ENCODE measurements around the gene DDB1. TPM values are rescaled to one million over a fixed set of nuclear protein-coding genes. Genes with fewer than 3 reads are reported as not detected.

The DDB1 gene
- 100 to 1,000 TPM; 227 to 236 TPM for total RNA-seq

DNA sequence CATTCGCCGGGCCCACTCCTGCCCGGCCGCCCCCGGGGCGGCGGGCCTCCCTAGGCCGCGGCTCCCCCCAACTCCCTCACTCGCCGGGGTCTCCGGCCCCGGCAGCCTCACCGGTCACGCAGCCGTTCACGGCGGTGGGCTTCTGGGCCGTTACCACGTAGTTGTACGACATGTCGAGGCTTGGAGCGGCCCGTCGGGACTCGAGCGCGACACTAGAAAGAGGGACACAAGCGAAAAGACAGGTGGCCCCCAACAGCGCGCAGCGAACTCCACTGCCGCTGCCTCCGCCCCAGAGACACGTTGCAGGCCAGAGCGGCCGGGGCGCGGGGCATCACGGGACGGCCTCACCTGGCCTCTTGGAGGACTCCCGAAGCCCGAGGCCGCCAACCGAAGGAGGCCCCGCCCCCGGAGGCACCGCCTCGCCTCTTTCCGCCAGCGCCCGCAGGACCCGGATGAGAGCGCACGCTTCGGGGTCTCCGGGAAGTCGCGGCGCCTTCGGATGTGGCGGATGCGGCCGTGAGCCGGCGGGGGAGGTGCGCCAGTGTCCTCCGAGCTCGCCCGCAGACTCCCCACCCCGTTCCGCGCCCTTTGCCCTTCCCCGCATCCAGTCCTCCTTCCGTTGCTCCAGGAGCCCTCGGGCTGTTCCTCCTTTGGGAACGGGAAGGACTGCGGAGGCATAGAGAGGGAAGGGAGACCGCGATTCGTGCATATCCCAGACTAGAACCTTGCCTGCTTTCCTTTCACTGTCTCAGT lies at the start of gene DDB1, which contains the start of gene TKFC:
Gene DDB1, minus strand, starts transcription at position 309 of the 753 bp plus-strand sequence. Its CDS starts 137 bp downstream, at position 172.
Gene TKFC, plus strand, starts transcription at position 432 of the 753 bp plus-strand sequence. CDS start 1,501 bp downstream, outside the sequence.
- DNase-seq: peak; percentile 98
- intact Hi-C loops (cut with micrococcal nuclease): loop anchor here (1.0 to 10.0 kb wide), 6 partner anchors 29 to 418 kb away; partner anchors contain the start of genes SDHAF2, TMEM109, TMEM138 and VPS37C
- H3K4me1 Mint-ChIP-seq (ENCODE audit: low read depth): peaks cover 73% of the 10 kb centered on the region
- peak within 1 kb of the TSS; percentile 94 for H3K27ac Mint-ChIP-seq
- CTCF ChIA-PET: interaction anchor here (1.1 to 9.2 kb wide), 6 partner anchors 28 to 236 kb away, joined by 4 to 243 read pairs (median 24); partner anchors contain the start of genes CYB561A3, TMEM138 and TMEM216
- no peaks in the 10 kb centered on the region for H3K27me3 Mint-ChIP-seq (ENCODE audit: low read depth)
- H3K9me3 Mint-ChIP-seq: no peaks in the 10 kb centered on the region
- peaks cover 41% of the 10 kb centered on the region for H3K36me3 Mint-ChIP-seq (ENCODE audit: low read depth)
- H3K4me3 Mint-ChIP-seq: peak within 1 kb of the TSS; percentile 96

DNA sequence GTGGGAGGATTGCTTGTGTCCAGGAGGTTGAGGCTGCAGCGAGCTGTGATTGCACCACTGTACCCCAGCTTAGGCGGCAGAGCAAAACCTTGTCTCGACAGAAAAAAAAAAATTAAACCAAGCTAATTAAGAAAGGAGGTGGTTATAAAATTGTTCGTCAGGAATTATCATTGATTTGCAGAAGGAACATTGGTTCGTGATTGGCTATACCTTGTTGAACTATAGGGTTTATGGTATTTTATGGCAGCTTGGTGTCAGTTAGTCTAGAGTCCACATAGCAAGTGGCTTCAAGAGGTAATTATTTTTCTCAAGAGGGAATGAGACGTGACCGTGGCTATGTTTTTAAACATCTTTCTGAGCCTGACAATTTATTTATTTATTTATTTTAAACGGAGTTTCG lies 48.0 kb upstream of the DDB1 start:
- Mint-ChIP-seq H3K27ac (no peak overlapping the region), H3K4me1 (ENCODE audit: low read depth) (peaks cover 3% of the 10 kb centered on the region), H3K4me3 (no peak overlapping the region), H3K9me3 (no peaks in the 10 kb centered on the region), H3K27me3 (ENCODE audit: low read depth) (no peaks in the 10 kb centered on the region), H3K36me3 (ENCODE audit: low read depth) (peaks cover 5% of the 10 kb centered on the region)
- intact Hi-C loops (cut with micrococcal nuclease): loop anchor here (10.0 kb wide), 1 partner anchor 196 kb away; no protein-coding TSS in a partner anchor
- CTCF ChIA-PET: interaction anchor here (7.3 kb wide), 1 partner anchor 44 kb away, joined by 243 read pairs; the partner anchor contains the start of genes DDB1 and TKFC
- DNase-seq: no peak

DNA sequence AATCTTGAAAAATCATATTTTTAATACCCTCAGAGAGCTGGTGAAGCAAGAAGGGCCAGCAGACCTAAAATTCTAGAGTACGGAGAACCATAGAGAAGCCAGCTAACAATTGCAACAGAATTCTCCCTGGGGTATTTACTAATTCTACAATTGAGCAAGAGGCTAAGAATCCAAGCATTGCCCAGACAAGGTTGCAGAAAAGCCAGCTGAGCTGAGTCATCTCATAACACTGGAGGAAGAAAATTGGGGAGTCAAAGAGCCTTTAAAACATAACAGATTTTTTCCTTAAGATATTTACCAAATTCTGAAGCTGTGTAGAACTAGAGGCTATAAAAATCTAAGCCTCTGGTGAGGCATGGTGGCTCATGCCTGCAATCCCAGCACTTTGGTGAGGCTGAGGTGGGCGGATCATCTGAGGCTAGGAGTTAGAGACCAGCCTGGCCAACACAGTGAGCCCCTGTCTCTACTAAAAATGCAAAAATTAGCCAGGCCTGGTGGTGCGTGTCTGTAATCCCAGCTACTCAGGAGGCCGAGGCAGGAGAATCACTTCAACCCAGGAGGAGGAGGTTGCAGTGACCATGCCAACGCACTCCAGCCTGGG lies 45.9 kb upstream of the DDB1 start:
- H3K9me3 Mint-ChIP-seq: peaks cover 3% of the 10 kb centered on the region
- intact Hi-C loops (cut with micrococcal nuclease): no loop called here
- CTCF ChIA-PET: interaction anchor here (1.0 kb wide), 1 partner anchor 43 kb away, joined by 4 read pairs; no protein-coding TSS in a partner anchor

DNA sequence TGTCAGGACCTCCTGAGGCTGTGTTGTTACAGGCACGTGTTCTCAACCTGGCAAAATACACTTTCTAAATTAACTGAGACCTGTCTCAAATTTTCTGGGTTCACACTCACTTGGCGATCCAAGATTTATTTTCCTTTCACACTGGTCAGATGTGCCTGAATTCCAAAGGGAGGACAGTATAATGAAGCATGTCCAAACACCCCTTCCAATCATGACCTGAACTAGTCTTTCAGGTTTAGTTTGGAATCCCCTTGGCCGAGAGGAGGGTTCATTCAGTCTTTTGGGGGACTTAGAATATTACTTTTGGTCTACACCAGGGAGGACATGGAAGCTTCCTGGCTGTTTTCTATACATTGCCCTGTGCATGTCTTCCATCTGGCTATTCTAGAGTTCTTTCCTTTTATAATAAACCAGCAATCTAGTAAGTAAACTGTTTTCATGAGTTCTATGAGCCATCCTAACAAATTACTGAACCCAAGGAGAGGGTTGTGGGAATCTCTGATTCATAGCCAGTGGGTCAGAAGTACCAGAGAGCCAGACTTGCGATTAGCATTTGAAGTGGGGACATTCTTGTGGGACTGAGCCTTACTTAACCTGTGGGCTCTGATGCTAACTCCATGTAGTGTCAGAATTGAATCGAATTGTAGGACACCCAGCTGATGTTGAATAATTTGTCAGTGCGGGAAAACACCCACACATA lies 44.7 kb upstream of the DDB1 start:
- peaks cover 21% of the 10 kb centered on the region for H3K36me3 Mint-ChIP-seq (ENCODE audit: low read depth)
- H3K9me3 Mint-ChIP-seq: peaks cover 3% of the 10 kb centered on the region
- H3K27me3 Mint-ChIP-seq (ENCODE audit: low read depth): no peaks in the 10 kb centered on the region
- CTCF ChIA-PET: interaction anchor here (3.6 kb wide), 1 partner anchor 41 kb away, joined by 15 read pairs; no protein-coding TSS in a partner anchor
- no peak for DNase-seq
- H3K27ac Mint-ChIP-seq: no peak overlapping the region
- H3K4me1 Mint-ChIP-seq (ENCODE audit: low read depth): no peaks in the 10 kb centered on the region
- intact Hi-C loops (cut with micrococcal nuclease): no loop called here
- H3K4me3 Mint-ChIP-seq: no peak overlapping the region

More for the DNA sequence above, 45.9 kb upstream of the DDB1 start:
- Mint-ChIP-seq H3K27me3 (ENCODE audit: low read depth) (no peaks in the 10 kb centered on the region), H3K4me1 (ENCODE audit: low read depth) (no peaks in the 10 kb centered on the region), H3K4me3 (no peak overlapping the region), H3K27ac (no peak overlapping the region), H3K36me3 (ENCODE audit: low read depth) (peaks cover 18% of the 10 kb centered on the region)
- no peak for DNase-seq

DNA sequence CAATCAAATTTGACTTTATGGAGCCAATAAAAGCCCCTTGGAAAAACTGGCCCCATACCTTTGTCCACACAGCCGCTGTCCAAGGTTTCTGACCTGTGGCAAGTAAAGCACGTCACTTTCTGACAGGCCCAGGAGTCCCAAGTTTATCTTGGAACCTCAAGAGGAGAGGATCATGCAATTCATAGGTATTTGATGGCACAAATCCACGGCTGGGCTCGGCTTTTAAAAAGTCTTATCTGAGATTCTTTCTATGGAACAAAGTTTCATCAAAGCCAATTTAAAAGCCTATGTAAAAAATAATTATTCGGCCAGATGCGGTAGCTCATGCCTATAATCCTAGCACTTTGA lies 42.8 kb upstream of the DDB1 start:
- intact Hi-C loops (cut with micrococcal nuclease): no loop called here
- Mint-ChIP-seq H3K27ac (no peak overlapping the region), H3K27me3 (ENCODE audit: low read depth) (no peaks in the 10 kb centered on the region), H3K36me3 (ENCODE audit: low read depth) (peaks cover 26% of the 10 kb centered on the region), H3K4me3 (no peak overlapping the region), H3K4me1 (ENCODE audit: low read depth) (no peaks in the 10 kb centered on the region), H3K9me3 (peaks cover 3% of the 10 kb centered on the region)
- DNase-seq: no peak
- CTCF ChIA-PET: interaction anchor here (3.6 kb wide), 2 partner anchors 10 to 39 kb away, joined by 15 to 18 read pairs; no protein-coding TSS in a partner anchor

DNA sequence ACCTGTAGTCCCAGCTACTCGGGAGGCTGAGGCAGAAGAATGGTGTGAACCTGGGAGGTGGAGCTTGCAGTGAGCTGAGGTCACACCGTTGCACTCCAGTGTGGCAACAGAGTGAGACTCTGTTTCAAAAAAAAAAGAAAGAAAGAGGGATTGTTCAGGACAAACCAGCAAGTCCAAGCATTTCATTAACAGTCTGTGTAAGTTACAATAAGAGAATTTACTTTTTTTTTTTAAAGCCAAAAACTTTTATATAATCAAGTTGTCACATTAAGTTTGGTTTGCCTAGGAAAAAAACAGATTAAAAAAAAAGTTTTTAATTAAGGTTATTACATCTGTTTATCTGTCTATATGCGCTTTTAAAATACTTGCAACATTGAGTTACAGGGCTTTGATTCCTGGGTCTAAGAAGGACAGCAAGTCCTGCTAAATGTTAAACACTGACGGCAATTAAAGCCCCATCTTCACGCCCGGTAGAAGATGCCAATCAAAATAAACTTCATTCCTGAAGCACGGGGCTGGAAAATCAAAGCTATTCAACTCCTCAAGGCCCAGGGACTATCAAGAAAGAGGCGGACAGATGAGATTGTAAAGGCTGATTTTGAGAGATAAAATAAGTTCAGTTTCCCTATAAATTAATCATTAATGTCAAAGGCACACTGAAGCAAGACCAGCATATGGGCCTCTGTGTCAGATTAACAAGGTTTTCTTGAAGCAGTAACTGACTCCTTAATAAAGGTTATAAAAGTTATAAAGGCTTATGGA lies 39.9 kb upstream of the DDB1 start:
- Mint-ChIP-seq H3K4me1 (ENCODE audit: low read depth) (no peaks in the 10 kb centered on the region), H3K9me3 (peaks cover 3% of the 10 kb centered on the region), H3K27me3 (ENCODE audit: low read depth) (no peaks in the 10 kb centered on the region), H3K36me3 (ENCODE audit: low read depth) (peaks cover 34% of the 10 kb centered on the region), H3K4me3 (no peak overlapping the region), H3K27ac (no peak overlapping the region)
- intact Hi-C loops (cut with micrococcal nuclease): no loop called here
- no peak for DNase-seq
- CTCF ChIA-PET: interaction anchor here (0.8 to 1.3 kb wide), 2 partner anchors 13 to 37 kb away, joined by 3 to 4 read pairs; no protein-coding TSS in a partner anchor

DNA sequence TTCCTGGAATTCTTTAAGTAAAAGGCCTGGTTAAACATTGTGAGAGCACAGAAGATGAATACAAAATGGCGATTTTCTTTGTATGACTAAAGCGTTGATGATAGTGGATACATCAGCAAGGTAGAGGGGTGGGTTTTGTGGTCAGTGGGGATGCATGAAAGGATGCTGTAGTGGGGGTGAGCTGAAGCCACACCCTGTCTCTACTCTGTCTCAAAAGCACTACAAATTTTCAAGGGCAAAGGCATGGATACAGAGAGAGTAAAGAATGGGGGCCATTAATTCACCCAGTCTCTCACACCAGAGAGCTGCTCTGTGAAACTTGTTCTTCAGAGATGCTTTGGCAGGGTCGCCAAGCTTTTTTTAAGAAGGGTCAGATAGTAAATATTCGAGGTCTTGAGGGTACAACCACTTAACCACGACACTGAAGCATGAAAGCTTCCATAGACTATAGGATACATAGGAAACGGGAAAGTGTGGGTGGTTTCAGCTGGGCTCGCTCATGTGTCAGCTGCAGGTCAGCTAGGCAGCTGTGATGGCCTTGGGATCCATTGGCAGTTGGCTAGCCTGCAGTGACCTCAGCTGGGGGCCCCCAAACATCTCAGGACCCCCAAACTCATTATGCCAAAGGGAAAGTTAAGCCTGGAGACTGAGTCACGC lies 37.6 kb upstream of the DDB1 start:
- Mint-ChIP-seq H3K4me1 (ENCODE audit: low read depth) (no peaks in the 10 kb centered on the region), H3K27me3 (ENCODE audit: low read depth) (no peaks in the 10 kb centered on the region), H3K9me3 (peaks cover 3% of the 10 kb centered on the region), H3K27ac (no peak overlapping the region), H3K36me3 (ENCODE audit: low read depth) (peaks cover 35% of the 10 kb centered on the region), H3K4me3 (no peak overlapping the region)
- intact Hi-C loops (cut with micrococcal nuclease): no loop called here
- DNase-seq: no peak
- CTCF ChIA-PET: interaction anchor here (1.1 to 3.0 kb wide), 4 partner anchors 8 to 34 kb away, joined by 3 to 25 read pairs (median 8); partner anchors contain the start of genes CYB561A3 and TMEM138

DNA sequence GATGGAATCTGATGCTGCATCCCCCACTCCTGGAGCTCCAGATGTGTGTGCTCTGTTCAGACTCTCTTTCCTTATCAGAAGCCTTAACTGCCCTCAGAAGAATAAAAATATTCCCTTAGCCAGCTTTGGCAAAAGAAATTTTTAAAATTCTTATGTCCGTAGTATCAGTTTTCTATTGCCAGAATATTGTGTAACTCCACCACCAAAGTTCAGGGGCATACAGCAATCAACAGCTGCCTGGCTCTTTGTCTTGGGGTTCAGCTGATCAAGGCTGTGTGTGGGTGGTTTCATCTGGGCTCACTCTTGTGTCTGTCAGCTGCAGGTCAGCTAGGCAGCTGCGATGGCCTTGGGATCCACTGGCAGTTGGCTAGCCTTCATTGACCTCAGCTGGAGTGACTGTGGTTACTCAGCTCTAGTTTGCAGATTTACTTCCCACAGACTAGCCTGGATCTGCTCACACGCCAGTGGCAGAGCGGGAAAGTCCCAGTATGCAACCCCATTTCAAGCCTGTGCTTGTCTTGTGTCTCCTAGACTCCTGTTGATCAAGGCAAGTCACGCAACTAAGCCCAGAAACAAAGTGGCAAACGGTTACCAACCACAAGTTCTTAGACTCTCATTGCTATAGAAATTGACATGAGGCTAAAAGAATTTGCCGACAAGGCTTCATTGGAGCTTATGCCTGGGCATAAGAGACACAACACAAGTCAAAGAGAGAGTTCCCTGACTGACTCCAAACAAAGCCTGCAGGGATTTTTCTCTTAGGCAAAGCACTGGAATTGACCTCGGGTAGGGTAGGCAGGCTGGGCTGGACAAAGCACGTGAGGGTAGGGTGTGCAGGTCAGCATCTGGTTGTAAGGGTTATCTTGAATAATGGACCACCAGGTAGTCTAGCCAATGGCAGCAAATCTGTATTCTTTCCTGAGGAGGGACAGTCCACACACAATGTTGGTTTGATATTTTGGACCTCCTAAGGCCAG lies 36.8 kb upstream of the DDB1 start:
- H3K4me1 Mint-ChIP-seq (ENCODE audit: low read depth): no peaks in the 10 kb centered on the region
- peak overlapping the region; percentile 2 for H3K27ac Mint-ChIP-seq
- no peaks in the 10 kb centered on the region for H3K27me3 Mint-ChIP-seq (ENCODE audit: low read depth)
- CTCF ChIA-PET: interaction anchor here (1.1 to 3.0 kb wide), 3 partner anchors 7 to 33 kb away, joined by 3 to 25 read pairs (median 12); partner anchors contain the start of gene TMEM138
- intact Hi-C loops (cut with micrococcal nuclease): loop anchor here (10.0 kb wide), 1 partner anchor 1615 kb away; the partner anchor contains the start of gene STX3
- no peak overlapping the region for H3K4me3 Mint-ChIP-seq
- no peaks in the 10 kb centered on the region for H3K9me3 Mint-ChIP-seq
- peaks cover 32% of the 10 kb centered on the region for H3K36me3 Mint-ChIP-seq (ENCODE audit: low read depth)
- DNase-seq: no peak

DNA sequence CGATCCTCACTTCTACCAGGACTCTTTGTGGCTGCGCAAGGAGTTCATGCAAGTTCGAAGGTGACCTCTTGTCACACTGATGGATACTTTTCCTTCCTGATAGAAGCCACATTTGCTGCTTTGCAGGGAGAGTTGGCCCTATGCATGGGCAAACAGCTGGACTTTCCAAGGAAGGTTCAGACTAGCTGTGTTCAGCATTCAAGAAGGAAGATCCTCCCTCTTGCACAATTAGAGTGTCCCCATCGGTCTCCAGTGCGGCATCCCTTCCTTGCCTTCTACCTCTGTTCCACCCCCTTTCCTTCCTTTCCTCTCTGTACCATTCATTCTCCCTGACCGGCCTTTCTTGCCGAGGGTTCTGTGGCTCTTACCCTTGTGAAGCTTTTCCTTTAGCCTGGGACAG lies 35.7 kb upstream of the DDB1 start:
- H3K36me3 Mint-ChIP-seq (ENCODE audit: low read depth): peaks cover 29% of the 10 kb centered on the region
- no peak overlapping the region for H3K27ac Mint-ChIP-seq
- intact Hi-C loops (cut with micrococcal nuclease): loop anchor here (10.0 kb wide), 1 partner anchor 1614 kb away; the partner anchor contains the start of gene STX3
- peaks cover 4% of the 10 kb centered on the region for H3K4me1 Mint-ChIP-seq (ENCODE audit: low read depth)
- DNase-seq: no peak
- H3K4me3 Mint-ChIP-seq: no peak overlapping the region
- no peaks in the 10 kb centered on the region for H3K9me3 Mint-ChIP-seq
- CTCF ChIA-PET: interaction anchor here (2.1 to 3.0 kb wide), 2 partner anchors 17 to 32 kb away, joined by 12 to 25 read pairs; no protein-coding TSS in a partner anchor
- no peaks in the 10 kb centered on the region for H3K27me3 Mint-ChIP-seq (ENCODE audit: low read depth)

DNA sequence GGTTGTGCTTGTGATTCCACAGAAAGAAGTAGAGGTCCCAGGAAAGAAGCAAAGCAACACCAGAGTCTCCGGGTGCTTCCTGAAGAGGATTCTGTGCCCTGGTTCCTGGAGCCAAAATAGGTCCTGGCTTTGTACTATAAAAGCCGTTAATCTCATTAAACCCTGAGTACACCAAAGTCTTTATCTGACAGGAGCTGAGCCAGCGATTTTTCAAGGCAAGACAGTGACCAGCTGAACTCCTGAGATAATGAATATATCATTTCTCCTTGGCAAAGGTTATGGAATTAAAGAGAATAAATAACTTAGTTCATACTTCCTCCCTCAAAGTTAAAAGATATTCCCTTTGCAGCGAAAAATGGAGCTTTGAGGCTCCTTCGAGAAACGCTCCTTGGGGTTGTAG lies 34.5 kb upstream of the DDB1 start:
- CTCF ChIA-PET: interaction anchor here (2.6 to 3.7 kb wide), 2 partner anchors 18 to 31 kb away, joined by 13 read pairs; no protein-coding TSS in a partner anchor
- Mint-ChIP-seq H3K36me3 (ENCODE audit: low read depth) (peaks cover 29% of the 10 kb centered on the region), H3K27me3 (ENCODE audit: low read depth) (no peaks in the 10 kb centered on the region), H3K9me3 (no peaks in the 10 kb centered on the region), H3K4me3 (no peak overlapping the region), H3K27ac (no peak overlapping the region), H3K4me1 (ENCODE audit: low read depth) (peaks cover 16% of the 10 kb centered on the region)
- intact Hi-C loops (cut with micrococcal nuclease): loop anchor here (10.0 kb wide), 1 partner anchor 1613 kb away; the partner anchor contains the start of gene STX3
- no peak for DNase-seq

Data from activated naive CD4-positive, alpha-beta T cell treated with anti-CD3 and anti-CD28 coated beads for 36 hours (primary cell).